RWPE1 (cell line): ENCODE results near the gene USP17L27.
"Not testable (repeated sequence)": the region's sequence is repeated elsewhere in the genome, so short reads cannot be mapped to it uniquely, and the experiment has no call there.

ENCODE experiments used
- CTCF ChIA-PET: fragments of 350-600 bp; sonication (Branson Sonifier 250); formaldehyde crosslinking; extraction: SDS; loops from one replicate; lab custom pipeline; 2021; lab: Yijun Ruan, JAX
- POLR2A ChIA-PET: fragments of 400-600 bp; formaldehyde crosslinking; extraction: SDS; loops from one replicate; lab custom pipeline; 2020; ENCODE audit warnings: antibody characterized with exemption; ENCODE audit not compliant: low non-redundant PET; lab: Yijun Ruan, JAX
- DNase-seq: peaks from one replicate; pipeline ENCODE4 v3.0.0; 2012; ENCODE audit warnings: low spot score
- H3K27ac ChIP-seq: fragments of 450-650 bp; 2 replicates; pipeline ENCODE4 v1.5.1; 2017
- TF ChIP-seq, protein P1 (sequence below): fragments of 450-650 bp; conservative IDR thresholded peaks from 2 replicates; pipeline ENCODE4 v1.5.1; 2017; ENCODE audit warnings: low read depth, mild to moderate bottlenecking

Gene USP17L27

DNA sequence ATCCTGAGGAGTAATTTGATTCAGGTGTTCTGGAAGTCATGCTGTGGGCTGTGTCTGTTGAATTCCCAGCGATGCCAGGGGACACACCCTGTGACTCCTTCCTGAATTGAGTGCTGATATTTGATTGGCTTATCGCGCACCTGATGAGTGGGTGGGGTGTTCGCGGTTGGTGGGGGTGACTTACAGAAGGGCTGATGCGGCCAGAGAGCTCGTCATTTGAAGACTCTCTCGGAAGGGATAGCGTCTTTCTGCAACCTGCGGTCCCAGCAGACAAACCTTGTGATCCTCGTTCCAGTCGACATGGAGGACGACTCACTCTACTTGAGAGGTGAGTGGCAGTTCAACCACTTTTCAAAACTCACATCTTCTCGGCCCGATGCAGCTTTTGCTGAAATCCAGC is at the start of gene USP17L27:
Gene USP17L27, plus strand, starts transcription at position 301 of the 400 bp plus-strand sequence. Its CDS starts 0 bp downstream, at position 301.
- H3K27ac ChIP-seq, CTCF ChIA-PET, POLR2A ChIA-PET, DNase-seq: not testable (repeated sequence)

DNA sequence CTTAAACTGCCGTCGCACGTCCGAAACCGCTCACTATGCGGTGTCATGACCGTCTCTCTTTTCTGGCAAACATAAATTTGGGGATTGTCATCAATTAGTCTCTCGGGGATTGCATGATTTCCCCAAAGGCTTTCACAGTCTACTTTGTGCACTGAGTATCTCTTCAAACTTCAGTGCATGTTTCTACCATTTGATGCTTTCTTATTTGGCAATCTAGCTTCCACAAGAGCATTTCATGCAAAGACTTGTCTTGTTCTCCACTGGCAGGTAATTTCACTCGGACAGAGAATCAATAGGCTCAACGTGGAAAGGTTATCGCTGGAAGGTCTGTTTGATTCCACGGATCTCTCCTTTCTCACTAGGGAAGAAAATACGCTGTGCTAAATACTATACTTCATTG is 19.8 kb upstream of the USP17L27 start:
- CTCF ChIA-PET, POLR2A ChIA-PET, H3K27ac ChIP-seq, DNase-seq: not testable (repeated sequence)

DNA sequence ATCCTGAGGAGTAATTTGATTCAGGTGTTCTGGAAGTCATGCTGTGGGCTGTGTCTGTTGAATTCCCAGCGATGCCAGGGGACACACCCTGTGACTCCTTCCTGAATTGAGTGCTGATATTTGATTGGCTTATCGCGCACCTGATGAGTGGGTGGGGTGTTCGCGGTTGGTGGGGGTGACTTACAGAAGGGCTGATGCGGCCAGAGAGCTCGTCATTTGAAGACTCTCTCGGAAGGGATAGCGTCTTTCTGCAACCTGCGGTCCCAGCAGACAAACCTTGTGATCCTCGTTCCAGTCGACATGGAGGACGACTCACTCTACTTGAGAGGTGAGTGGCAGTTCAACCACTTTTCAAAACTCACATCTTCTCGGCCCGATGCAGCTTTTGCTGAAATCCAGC is 19.1 kb upstream of the USP17L27 start, which contains the start of gene USP17L24:
Gene USP17L24, plus strand, starts transcription at position 301 of the 400 bp plus-strand sequence. Its CDS starts 0 bp downstream, at position 301.
- DNase-seq, H3K27ac ChIP-seq, CTCF ChIA-PET, POLR2A ChIA-PET: not testable (repeated sequence)

DNA sequence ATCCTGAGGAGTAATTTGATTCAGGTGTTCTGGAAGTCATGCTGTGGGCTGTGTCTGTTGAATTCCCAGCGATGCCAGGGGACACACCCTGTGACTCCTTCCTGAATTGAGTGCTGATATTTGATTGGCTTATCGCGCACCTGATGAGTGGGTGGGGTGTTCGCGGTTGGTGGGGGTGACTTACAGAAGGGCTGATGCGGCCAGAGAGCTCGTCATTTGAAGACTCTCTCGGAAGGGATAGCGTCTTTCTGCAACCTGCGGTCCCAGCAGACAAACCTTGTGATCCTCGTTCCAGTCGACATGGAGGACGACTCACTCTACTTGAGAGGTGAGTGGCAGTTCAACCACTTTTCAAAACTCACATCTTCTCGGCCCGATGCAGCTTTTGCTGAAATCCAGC is 14.3 kb upstream of the USP17L27 start, which contains the start of gene USP17L25:
Gene USP17L25, plus strand, starts transcription at position 301 of the 400 bp plus-strand sequence. Its CDS starts 0 bp downstream, at position 301.
- CTCF ChIA-PET, POLR2A ChIA-PET: not testable (repeated sequence)

DNA sequence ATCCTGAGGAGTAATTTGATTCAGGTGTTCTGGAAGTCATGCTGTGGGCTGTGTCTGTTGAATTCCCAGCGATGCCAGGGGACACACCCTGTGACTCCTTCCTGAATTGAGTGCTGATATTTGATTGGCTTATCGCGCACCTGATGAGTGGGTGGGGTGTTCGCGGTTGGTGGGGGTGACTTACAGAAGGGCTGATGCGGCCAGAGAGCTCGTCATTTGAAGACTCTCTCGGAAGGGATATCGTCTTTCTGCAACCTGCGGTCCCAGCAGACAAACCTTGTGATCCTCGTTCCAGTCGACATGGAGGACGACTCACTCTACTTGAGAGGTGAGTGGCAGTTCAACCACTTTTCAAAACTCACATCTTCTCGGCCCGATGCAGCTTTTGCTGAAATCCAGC is 9.6 kb upstream of the USP17L27 start, which contains the start of gene USP17L26:
Gene USP17L26, plus strand, starts transcription at position 301 of the 400 bp plus-strand sequence. Its CDS starts 0 bp downstream, at position 301.
- DNase-seq, H3K27ac ChIP-seq, POLR2A ChIA-PET, CTCF ChIA-PET: not testable (repeated sequence)

More for the DNA sequence above, 14.3 kb upstream of the USP17L27 start, which contains the start of gene USP17L25:
- DNase-seq, H3K27ac ChIP-seq: not testable (repeated sequence)

- DNase-seq, POLR2A ChIA-PET, CTCF ChIA-PET, H3K27ac ChIP-seq: not testable (repeated sequence)
These were observed 4.8 kb upstream of the USP17L27 start, which contains the start of gene USP17L5 for GRCh38 chr4:9339103-9339502. Gene USP17L5, plus strand, starts transcription at chr4:9339403. Its CDS starts 0 bp downstream, at chr4:9339403.

DNA sequence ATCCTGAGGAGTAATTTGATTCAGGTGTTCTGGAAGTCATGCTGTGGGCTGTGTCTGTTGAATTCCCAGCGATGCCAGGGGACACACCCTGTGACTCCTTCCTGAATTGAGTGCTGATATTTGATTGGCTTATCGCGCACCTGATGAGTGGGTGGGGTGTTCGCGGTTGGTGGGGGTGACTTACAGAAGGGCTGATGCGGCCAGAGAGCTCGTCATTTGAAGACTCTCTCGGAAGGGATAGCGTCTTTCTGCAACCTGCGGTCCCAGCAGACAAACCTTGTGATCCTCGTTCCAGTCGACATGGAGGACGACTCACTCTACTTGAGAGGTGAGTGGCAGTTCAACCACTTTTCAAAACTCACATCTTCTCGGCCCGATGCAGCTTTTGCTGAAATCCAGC is 4.6 kb downstream of the USP17L27 start, which contains the start of gene USP17L28:
Gene USP17L28, plus strand, starts transcription at position 301 of the 400 bp plus-strand sequence. Its CDS starts 0 bp downstream, at position 301.
- DNase-seq, CTCF ChIA-PET, POLR2A ChIA-PET, H3K27ac ChIP-seq: not testable (repeated sequence)

- H3K27ac ChIP-seq, DNase-seq, POLR2A ChIA-PET, CTCF ChIA-PET: not testable (repeated sequence)
These were observed 6.9 kb downstream of the USP17L27 start for GRCh38 chr4:9350866-9351265.

- POLR2A ChIA-PET, H3K27ac ChIP-seq, CTCF ChIA-PET, DNase-seq: not testable (repeated sequence)
These were observed 9.4 kb downstream of the USP17L27 start, which contains the start of gene USP17L29 for GRCh38 chr4:9353338-9353737. Gene USP17L29, plus strand, starts transcription at chr4:9353638. Its CDS starts 0 bp downstream, at chr4:9353638.

DNA sequence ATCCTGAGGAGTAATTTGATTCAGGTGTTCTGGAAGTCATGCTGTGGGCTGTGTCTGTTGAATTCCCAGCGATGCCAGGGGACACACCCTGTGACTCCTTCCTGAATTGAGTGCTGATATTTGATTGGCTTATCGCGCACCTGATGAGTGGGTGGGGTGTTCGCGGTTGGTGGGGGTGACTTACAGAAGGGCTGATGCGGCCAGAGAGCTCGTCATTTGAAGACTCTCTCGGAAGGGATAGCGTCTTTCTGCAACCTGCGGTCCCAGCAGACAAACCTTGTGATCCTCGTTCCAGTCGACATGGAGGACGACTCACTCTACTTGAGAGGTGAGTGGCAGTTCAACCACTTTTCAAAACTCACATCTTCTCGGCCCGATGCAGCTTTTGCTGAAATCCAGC is 18.9 kb downstream of the USP17L27 start, which contains the start of gene USP17L30:
Gene USP17L30, plus strand, starts transcription at position 301 of the 400 bp plus-strand sequence. Its CDS starts 0 bp downstream, at position 301.
- POLR2A ChIA-PET, H3K27ac ChIP-seq, DNase-seq, CTCF ChIA-PET: not testable (repeated sequence)

DNA sequence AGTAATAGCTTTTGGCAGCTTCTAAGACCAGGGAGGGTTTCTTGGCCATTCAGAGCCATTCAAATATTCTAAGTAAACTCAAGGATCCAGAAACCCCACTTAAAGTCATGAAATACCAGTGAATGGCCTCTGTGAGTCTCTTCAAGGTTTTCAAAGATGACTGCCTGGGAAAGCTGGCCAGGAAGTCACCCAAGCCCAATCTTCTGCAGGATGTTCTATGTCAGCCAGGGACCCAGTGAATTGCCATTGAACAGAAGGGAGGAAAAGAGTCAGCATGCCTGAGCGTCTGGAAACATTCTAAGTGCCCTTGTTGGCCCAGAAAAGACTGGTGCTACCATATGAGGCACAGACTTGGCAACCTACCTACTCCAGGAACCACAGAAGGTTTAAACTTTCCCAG is 35.9 kb downstream of the USP17L27 start:
- CTCF ChIA-PET, POLR2A ChIA-PET, DNase-seq, H3K27ac ChIP-seq: not testable (repeated sequence)

GRCh38 chr4:9381012-9381534 is 37.1 kb downstream of the USP17L27 start:
- POLR2A ChIA-PET, DNase-seq, H3K27ac ChIP-seq, CTCF ChIA-PET: not testable (repeated sequence)
- TF ChIP-seq, protein P1, sequence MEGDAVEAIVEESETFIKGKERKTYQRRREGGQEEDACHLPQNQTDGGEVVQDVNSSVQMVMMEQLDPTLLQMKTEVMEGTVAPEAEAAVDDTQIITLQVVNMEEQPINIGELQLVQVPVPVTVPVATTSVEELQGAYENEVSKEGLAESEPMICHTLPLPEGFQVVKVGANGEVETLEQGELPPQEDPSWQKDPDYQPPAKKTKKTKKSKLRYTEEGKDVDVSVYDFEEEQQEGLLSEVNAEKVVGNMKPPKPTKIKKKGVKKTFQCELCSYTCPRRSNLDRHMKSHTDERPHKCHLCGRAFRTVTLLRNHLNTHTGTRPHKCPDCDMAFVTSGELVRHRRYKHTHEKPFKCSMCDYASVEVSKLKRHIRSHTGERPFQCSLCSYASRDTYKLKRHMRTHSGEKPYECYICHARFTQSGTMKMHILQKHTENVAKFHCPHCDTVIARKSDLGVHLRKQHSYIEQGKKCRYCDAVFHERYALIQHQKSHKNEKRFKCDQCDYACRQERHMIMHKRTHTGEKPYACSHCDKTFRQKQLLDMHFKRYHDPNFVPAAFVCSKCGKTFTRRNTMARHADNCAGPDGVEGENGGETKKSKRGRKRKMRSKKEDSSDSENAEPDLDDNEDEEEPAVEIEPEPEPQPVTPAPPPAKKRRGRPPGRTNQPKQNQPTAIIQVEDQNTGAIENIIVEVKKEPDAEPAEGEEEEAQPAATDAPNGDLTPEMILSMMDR, result peak; percentile 34
